Skeletal muscle satellite cell (primary cell): ENCODE data around the gene RAD51B.
"Not testable (repeated sequence)": the region's sequence is repeated elsewhere in the genome, so short reads cannot be mapped to it uniquely, and the experiment has no call there.

Source experiments
- H3K27me3 ChIP-seq: 2 replicates; pipeline ENCODE4 v1.7.0; 2013; ENCODE audit warnings: low read length; ENCODE audit not compliant: control insufficient read depth, insufficient read depth
- H3K36me3 ChIP-seq: 2 replicates; pipeline ENCODE4 v1.7.0; 2013; ENCODE audit warnings: mild to moderate bottlenecking, control low read depth, low read length; ENCODE audit not compliant: insufficient read depth
- H3K4me1 ChIP-seq: 2 replicates; pipeline ENCODE4 v1.7.0; 2013; ENCODE audit warnings: low read length; ENCODE audit not compliant: control insufficient read depth, insufficient read depth
- H3K4me2 ChIP-seq: 2 replicates; pipeline ENCODE4 v1.7.0; 2013; ENCODE audit warnings: mild to moderate bottlenecking, low read length
- H3K4me3 ChIP-seq: 2 replicates; pipeline ENCODE4 v1.7.0; 2013; ENCODE audit warnings: low read length
- H3K9ac ChIP-seq: 2 replicates; pipeline ENCODE4 v1.7.0; 2013; ENCODE audit warnings: mild to moderate bottlenecking, low read depth, low read length, moderate library complexity
- H3K9me3 ChIP-seq: replicated peaks from 2 replicates; pipeline ENCODE4 v1.7.0; 2013; ENCODE audit warnings: mild to moderate bottlenecking, control low read depth, low read length

RAD51B gene

DNA sequence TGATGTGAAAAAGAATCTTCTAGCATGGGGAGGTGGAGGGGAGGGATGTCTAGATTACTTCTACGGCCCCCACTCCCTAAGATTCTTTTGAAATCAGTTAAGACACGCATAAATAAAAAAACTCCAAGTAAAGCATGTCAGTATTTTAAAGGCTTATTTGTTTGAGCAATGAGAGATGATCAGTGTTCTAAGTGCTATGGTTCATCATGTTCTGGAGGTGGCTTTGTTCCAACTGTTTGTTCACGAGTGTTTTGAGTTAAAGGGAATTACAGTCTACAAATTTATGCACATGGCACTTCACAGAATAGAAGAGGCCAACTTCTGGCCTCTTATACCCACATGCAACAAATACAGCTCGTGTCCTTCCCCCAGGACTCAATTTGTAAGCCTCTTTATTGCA, 394.9 kb downstream of the RAD51B start:
- Histone ChIP-seq H3K4me2 (no peak overlapping the region), H3K9me3 (no peaks in the 10 kb centered on the region), H3K4me1 (peaks cover 26% of the 10 kb centered on the region), H3K4me3 (no peak overlapping the region), H3K36me3 (no peaks in the 10 kb centered on the region), H3K27me3 (no peaks in the 10 kb centered on the region), H3K9ac (no peak overlapping the region)

DNA sequence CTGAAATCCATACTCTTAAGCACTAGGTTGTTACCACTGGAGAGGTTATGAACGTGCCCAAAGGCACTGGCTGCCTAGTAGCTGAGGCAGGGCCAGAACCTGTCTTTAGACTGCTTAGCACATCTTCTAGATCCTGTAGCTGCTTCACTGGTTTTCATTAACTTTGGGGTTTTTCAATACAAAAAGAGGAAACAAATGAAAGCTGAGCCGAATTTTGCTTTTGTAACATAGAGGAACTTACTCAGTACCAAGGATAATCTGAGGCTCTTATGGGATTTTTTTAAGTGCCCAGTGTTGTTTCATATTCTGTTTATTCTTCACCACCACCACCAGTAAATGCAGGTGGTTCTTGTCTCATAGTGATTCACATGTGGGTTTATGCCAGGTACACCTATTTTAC, 396.1 kb downstream of the RAD51B start:
- Histone ChIP-seq H3K27me3 (no peaks in the 10 kb centered on the region), H3K4me1 (peaks cover 16% of the 10 kb centered on the region), H3K4me2 (no peak overlapping the region), H3K9ac (no peak overlapping the region), H3K9me3 (no peaks in the 10 kb centered on the region), H3K4me3 (no peak overlapping the region), H3K36me3 (no peaks in the 10 kb centered on the region)

DNA sequence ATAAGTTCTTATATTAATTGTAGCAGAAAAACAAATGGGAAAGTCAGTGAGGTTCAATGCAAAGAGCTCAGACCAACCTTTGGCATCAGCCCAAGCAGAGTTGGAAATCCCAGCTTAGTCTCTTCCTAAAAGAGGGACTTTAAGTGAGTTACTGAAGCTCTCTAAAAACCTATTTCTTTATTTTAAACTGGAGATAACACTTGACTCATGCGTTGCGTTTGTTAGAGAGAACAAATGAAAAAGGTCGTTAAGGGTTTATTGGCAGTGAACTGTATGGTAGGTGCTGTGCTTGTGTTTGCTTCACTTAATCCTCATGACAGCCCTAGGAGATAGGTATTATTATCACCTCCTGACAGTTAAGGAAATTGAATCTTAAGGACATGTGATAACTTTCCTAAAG, 396.5 kb downstream of the RAD51B start:
- no peak overlapping the region for H3K4me2 ChIP-seq
- H3K4me3 ChIP-seq, result no peak overlapping the region
- peaks cover 14% of the 10 kb centered on the region for H3K4me1 ChIP-seq
- H3K9me3 ChIP-seq, result no peaks in the 10 kb centered on the region
- no peaks in the 10 kb centered on the region for H3K36me3 ChIP-seq
- no peaks in the 10 kb centered on the region for H3K27me3 ChIP-seq
- H3K9ac ChIP-seq, result no peak overlapping the region

DNA sequence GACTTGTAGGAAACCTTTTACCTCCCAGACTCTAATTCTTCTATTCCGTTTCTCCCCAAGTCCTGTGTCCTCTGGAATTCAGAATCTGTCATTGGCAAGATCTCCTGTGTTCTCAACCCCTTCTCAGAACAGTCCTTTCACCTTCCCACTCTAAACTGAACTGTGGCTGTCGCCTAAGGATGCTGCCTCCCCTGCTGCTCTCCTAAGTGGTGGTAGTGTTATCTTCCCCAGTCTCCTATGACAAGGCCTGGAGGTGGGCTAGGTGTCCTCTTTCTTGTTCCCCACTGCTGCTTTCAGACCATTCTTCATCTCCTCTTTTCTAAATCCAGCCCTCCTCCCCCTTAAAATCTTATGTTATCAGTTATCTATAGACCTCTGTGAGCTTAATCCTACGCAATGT, 397.4 kb downstream of the RAD51B start:
- H3K4me2 ChIP-seq, result no peak overlapping the region
- no peak overlapping the region for H3K4me3 ChIP-seq
- H3K36me3 ChIP-seq, result no peaks in the 10 kb centered on the region
- H3K9ac ChIP-seq, result no peak overlapping the region
- no peaks in the 10 kb centered on the region for H3K27me3 ChIP-seq
- H3K4me1 ChIP-seq, result peaks cover 5% of the 10 kb centered on the region
- H3K9me3 ChIP-seq, result no peaks in the 10 kb centered on the region

DNA sequence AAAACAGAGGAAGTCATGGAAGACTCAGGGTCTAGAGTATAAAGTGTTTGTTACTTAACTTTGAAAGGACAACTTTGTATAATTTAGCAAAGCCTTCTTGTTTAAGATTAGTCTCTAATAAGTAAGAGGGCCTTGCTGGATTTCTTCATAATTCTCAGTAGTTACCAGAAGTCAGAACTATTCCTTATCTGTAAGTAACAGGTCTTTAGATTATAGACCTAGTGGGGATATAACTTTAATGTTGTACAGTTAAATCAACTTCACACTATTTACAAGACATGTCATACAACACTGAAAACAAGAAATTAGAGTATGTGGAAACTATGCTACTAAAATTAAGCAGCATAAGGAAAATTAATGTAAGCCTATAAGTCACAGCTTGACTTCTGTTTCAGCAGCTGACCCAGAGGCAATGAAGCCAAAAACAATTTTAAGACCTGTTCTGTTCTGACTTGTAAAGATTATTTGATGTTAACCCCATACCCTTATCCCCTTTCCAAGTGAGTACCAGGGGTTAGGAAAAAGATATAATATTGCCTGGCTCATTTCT, 398.3 kb downstream of the RAD51B start:
- Histone ChIP-seq H3K4me1 (no peaks in the 10 kb centered on the region), H3K36me3 (no peaks in the 10 kb centered on the region), H3K4me3 (no peak overlapping the region), H3K9me3 (no peaks in the 10 kb centered on the region), H3K4me2 (no peak overlapping the region), H3K27me3 (no peaks in the 10 kb centered on the region), H3K9ac (no peak overlapping the region)

DNA sequence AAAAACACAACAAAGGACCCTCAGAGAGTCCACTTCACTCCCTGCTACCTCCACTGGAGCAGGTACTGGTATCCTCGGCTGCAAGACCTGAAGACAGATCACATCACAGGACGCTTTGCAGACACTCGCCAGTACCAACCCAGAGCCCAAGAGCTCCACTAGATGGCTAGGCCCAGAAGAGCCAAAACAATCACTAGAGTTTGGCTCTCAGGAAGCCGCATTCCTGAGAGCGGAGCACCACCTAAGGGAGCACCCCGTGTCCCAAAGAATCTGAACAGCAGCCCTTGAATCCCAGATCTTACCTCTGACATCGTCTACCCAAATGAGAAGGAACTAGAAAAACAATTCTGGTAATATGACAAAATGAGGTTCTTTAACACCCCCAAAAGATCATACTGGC, 399.8 kb downstream of the RAD51B start:
- H3K4me1 ChIP-seq, result no peaks in the 10 kb centered on the region
- no peak overlapping the region for H3K4me2 ChIP-seq
- no peaks in the 10 kb centered on the region for H3K9me3 ChIP-seq
- H3K27me3 ChIP-seq, result no peaks in the 10 kb centered on the region
- H3K9ac ChIP-seq, result no peak overlapping the region
- no peaks in the 10 kb centered on the region for H3K36me3 ChIP-seq
- H3K4me3 ChIP-seq, result no peak overlapping the region

DNA sequence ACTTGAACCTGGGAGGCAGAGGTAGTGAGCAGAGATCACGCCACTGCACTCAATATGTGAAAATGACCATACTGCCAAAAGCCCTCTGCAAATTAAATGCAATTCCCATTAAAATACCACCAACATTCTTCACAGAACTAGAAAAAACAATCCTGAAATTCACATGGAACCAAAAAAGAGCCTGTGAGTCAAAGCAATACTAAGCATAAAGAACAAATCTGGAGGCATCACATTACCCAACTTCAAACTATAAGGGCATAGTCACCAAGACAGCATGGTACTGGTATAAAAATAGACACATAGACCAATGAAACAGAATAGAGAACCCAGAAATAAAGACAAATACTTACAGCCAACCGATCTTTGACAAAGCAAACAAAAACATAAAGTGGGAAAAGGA, 401.5 kb downstream of the RAD51B start:
- H3K27me3 ChIP-seq, H3K36me3 ChIP-seq, H3K9ac ChIP-seq, H3K4me3 ChIP-seq, H3K4me2 ChIP-seq, H3K9me3 ChIP-seq, H3K4me1 ChIP-seq: not testable (repeated sequence)

DNA sequence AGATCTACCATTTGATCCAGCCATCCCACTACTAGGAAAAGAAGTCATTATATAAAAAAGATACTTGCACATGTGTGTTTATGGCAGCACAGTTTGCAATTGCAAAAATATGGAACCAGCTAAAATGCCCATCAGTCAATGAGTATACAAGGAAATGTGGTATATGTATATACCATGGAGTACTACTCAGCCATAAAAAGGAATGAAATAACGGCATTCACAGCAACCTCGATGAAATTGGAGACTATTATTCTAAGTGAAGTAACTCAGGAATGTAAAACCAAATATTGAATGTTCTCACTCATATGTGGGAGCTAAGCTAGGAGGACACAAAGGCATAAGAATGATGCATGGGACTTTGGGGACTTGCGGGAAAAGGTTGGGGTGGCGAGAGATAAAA, 402.6 kb downstream of the RAD51B start:
- no peaks in the 10 kb centered on the region for H3K36me3 ChIP-seq
- H3K9me3 ChIP-seq, result no peaks in the 10 kb centered on the region
- H3K9ac ChIP-seq, result no peak overlapping the region
- no peak overlapping the region for H3K4me2 ChIP-seq
- H3K4me1 ChIP-seq, result no peaks in the 10 kb centered on the region
- no peaks in the 10 kb centered on the region for H3K27me3 ChIP-seq
- no peak overlapping the region for H3K4me3 ChIP-seq

DNA sequence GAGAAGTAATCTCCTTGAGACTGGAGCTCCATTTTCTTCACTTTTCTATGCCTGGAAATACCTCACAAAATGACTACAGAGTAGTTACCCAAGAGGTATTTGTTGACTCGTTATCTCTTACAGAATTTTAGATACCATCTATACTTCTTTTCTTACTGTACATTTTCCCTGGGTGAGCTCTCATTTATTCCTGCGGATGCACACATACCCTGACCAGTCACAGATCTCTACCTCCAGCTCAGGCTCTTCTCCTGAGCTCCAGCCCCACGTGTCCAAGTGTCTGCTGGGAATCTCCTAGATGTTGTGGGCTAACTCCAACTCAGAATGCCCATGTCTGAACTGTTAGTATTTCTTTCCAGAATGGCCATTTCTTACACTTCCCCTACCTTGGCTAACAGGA, 403.1 kb downstream of the RAD51B start:
- no peaks in the 10 kb centered on the region for H3K9me3 ChIP-seq
- no peaks in the 10 kb centered on the region for H3K4me1 ChIP-seq
- H3K4me2 ChIP-seq, result no peak overlapping the region
- H3K36me3 ChIP-seq, result no peaks in the 10 kb centered on the region
- H3K4me3 ChIP-seq, result no peak overlapping the region
- no peak overlapping the region for H3K9ac ChIP-seq
- no peaks in the 10 kb centered on the region for H3K27me3 ChIP-seq

DNA sequence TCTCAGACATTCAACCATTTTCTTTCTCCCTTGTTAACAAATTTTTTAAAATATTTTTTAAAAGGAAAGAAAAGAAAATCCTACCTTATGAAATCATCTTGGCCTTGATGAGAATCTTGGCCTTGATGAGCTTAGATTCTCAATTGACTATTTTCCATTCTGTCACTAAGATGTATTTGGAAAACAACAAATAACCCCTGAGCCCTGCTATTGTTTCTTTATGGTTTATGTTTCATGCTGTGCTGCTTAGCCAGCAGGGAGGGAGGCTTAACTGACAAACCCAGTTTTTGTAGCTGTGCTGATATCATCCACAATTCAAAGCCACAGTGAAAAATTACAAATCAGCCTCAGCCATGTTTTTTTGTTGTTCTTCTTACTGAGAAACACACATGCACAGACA, 404.1 kb downstream of the RAD51B start:
- Histone ChIP-seq H3K4me2 (no peak overlapping the region), H3K27me3 (no peaks in the 10 kb centered on the region), H3K4me3 (no peak overlapping the region), H3K4me1 (no peaks in the 10 kb centered on the region), H3K9me3 (no peaks in the 10 kb centered on the region), H3K9ac (no peak overlapping the region), H3K36me3 (no peaks in the 10 kb centered on the region)

DNA sequence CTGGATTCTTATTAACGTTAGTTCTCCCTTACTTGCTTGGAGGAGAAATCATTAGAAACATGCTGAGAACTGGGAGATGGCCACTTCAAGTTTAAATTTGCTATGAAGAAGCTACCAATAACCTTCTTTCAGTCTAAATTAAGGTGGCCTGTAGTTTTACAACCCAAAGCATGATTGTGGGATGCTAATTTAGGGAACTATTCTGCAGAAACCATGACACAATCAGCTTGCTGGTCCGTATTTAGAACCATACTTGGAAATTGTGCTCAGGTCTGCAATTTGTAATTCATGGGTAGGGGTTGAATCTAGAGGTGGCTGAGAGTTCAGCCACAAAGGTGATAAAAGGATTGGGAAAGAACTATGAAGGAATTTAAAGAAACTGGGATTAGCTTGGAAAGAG, 405.7 kb downstream of the RAD51B start:
- H3K4me3 ChIP-seq, result no peak overlapping the region
- H3K4me2 ChIP-seq, result no peak overlapping the region
- no peaks in the 10 kb centered on the region for H3K9me3 ChIP-seq
- H3K27me3 ChIP-seq, result no peaks in the 10 kb centered on the region
- peaks cover under 1% of the 10 kb centered on the region for H3K4me1 ChIP-seq
- no peak overlapping the region for H3K9ac ChIP-seq
- no peaks in the 10 kb centered on the region for H3K36me3 ChIP-seq

DNA sequence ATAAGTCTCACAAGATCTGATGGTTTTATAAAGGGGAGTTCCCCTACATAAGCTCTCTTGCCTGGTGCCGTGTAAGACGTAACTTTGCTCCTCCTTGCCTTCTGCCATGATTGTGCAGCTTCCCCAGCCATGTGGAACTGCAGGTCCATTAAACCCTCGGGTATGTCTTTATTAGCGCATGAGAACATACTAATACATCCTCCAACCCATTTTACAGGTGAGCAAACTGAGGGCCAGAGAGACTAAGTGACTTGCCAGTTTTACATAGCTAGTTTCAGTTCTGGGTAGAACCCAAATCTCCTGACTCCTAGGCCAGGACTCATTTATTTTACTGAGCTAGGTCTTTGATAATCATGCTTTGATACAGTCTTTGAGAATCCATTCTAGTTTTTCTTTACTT, 406.9 kb downstream of the RAD51B start:
- peaks cover 13% of the 10 kb centered on the region for H3K4me1 ChIP-seq
- no peak overlapping the region for H3K4me2 ChIP-seq
- no peaks in the 10 kb centered on the region for H3K36me3 ChIP-seq
- H3K27me3 ChIP-seq, result no peaks in the 10 kb centered on the region
- H3K9me3 ChIP-seq, result no peaks in the 10 kb centered on the region
- no peak overlapping the region for H3K4me3 ChIP-seq
- H3K9ac ChIP-seq, result no peak overlapping the region
